Skeletal muscle tissue (tissue), 4 donors: ENCODE data around the gene RBM33. TPM values are rescaled to one million over a fixed set of nuclear protein-coding genes. Genes with fewer than 3 reads are reported as not detected.

Experiments
- H3K27ac ChIP-seq: one replicate; pipeline ENCODE4 v1.7.0; 2013; ENCODE audit warnings: mild to moderate bottlenecking, low read depth, low read length, inconsistent platforms
- H3K27me3 ChIP-seq, 3 donors: one replicate each; pipeline ENCODE4 v1.7.0; 2013; ENCODE audit warnings: low read length in 3 of 3; ENCODE audit not compliant: control insufficient read depth in 3 of 3, insufficient read depth in 3 of 3
- H3K36me3 ChIP-seq, 3 donors: one replicate each; pipeline ENCODE4 v1.7.0; 2013; ENCODE audit warnings: low read length in 3 of 3; ENCODE audit not compliant: control insufficient read depth in 3 of 3, insufficient read depth in 3 of 3
- H3K4me1 ChIP-seq, 3 donors: one replicate each; pipeline ENCODE4 v1.7.0; 2013; ENCODE audit warnings: low read length in 3 of 3, mild to moderate bottlenecking in 3 of 3; ENCODE audit not compliant: control insufficient read depth in 3 of 3, insufficient read depth in 3 of 3
- H3K4me3 ChIP-seq, 3 donors: one replicate each; pipeline ENCODE4 v1.7.0; 2013; ENCODE audit warnings: low read length in 3 of 3
- H3K9ac ChIP-seq, 3 donors: one replicate each; pipeline ENCODE4 v1.7.0; 2013; ENCODE audit warnings: low read length in 3 of 3, mild to moderate bottlenecking in 3 of 3, moderate library complexity in 2 of 3, low read depth in 1 of 3
- H3K9me3 ChIP-seq, 3 donors: one replicate each; pipeline ENCODE4 v1.7.0; 2013; ENCODE audit warnings: low read length in 3 of 3; ENCODE audit not compliant: control insufficient read depth in 3 of 3
- total RNA-seq: library from RNA; depleted of rRNA; stranded (reverse); fragments of >200 nt; gene quantifications from one replicate; pipeline ENCODE4 v1.2.3, GENCODE V29; 2014
- donor health status: Osteomylitis.

The RBM33 gene
- total RNA-seq, 1 donor from 2014 or later: 53.2 TPM

DNA sequence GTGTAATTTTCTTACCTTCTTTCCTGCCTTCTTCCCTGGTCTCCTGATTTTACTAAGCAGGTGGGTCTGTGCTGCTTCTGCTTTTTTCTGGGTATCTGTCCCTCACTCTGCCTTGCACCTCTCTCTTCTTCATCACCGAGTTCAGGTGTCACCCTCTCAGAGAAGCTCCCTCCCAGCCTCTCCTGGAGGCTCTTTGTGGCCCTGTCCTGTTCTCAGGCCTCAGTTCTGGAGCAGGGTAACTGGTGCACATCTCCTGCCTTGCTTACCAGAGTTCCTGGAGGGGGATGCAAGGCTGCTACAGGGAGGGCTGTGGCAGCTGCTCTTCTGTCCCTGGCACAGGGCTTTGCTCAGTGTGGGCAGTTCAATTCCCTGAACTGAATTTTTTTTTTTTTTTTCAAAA lies 66.1 kb downstream of the RBM33 start:
- Histone ChIP-seq H3K27me3 (no peaks in the 10 kb centered on the region), H3K9ac (no peak overlapping the region), H3K9me3 (no peaks in the 10 kb centered on the region), H3K27ac (no peak overlapping the region), H3K4me1 (peaks cover 0 to 14% (median 3%) of the 10 kb centered on the region in 3 donors), H3K36me3 (peaks cover 18 to 53% (median 45%) of the 10 kb centered on the region in 3 donors), H3K4me3 (no peak overlapping the region)

DNA sequence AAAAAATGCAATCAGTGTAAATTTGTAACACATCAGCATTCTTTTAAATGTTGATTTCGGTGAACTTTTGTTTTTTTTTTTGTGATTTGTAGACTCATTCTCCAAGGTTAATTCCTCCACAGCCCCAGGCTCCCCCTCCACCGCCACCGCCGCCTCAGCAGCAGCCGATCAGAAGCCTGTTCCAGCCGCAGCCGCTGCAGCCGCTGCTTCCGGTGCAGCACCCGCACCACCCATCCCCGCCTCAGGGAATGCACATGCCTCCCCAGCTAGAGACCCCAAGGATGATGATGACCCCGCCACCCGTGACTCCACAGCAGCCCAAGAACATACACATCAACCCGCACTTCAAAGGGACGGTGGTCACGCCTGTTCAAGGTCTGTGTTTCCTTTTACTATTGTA lies 66.6 kb downstream of the RBM33 start:
- H3K4me1 ChIP-seq: peaks cover 0 to 12% (median 2%) of the 10 kb centered on the region in 3 donors
- no peaks in the 10 kb centered on the region for H3K9me3 ChIP-seq
- H3K36me3 ChIP-seq: peaks cover 18 to 53% (median 45%) of the 10 kb centered on the region in 3 donors
- H3K27me3 ChIP-seq: no peaks in the 10 kb centered on the region
- H3K9ac ChIP-seq: no peak overlapping the region
- no peak overlapping the region for H3K27ac ChIP-seq
- no peak overlapping the region for H3K4me3 ChIP-seq

DNA sequence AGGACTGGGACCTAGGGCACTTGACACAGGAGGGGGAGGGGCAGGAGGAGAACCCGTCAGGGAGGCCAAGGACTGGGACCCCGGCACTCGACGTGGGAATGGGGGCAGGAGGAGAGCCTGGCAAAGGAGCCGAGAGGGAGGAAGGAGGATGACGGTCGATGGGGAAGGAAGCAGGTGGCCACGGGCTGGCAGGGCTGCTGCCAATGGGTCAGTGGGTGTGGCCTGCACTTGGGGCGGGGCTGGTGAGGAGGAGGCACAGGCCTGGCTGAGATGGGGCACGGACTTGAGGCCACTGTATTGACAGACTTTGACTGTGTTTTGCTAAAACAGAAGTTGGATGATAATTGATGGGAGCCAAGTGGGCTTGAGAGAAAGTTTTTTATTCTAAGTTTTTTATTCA lies 68.9 kb downstream of the RBM33 start:
- Histone ChIP-seq H3K27ac (no peak overlapping the region), H3K27me3 (no peaks in the 10 kb centered on the region), H3K36me3 (peaks cover 15 to 44% (median 41%) of the 10 kb centered on the region in 3 donors), H3K4me3 (no peak overlapping the region), H3K9ac (no peak overlapping the region), H3K9me3 (no peaks in the 10 kb centered on the region), H3K4me1 (peaks cover 0 to 12% (median 2%) of the 10 kb centered on the region in 3 donors)

- peaks cover 0 to 12% (median 2%) of the 10 kb centered on the region in 3 donors for H3K4me1 ChIP-seq
- H3K27me3 ChIP-seq: no peaks in the 10 kb centered on the region
- no peaks in the 10 kb centered on the region for H3K9me3 ChIP-seq
- no peak overlapping the region for H3K27ac ChIP-seq
- no peak overlapping the region for H3K4me3 ChIP-seq
- peaks cover 15 to 36% (median 32%) of the 10 kb centered on the region in 3 donors for H3K36me3 ChIP-seq
- H3K9ac ChIP-seq: no peak overlapping the region
These were observed 70.2 kb downstream of the RBM33 start for GRCh38 chr7:155714702-155715101.

- Histone ChIP-seq H3K4me1 (peaks cover 0 to 12% (median 2%) of the 10 kb centered on the region in 3 donors), H3K9me3 (no peaks in the 10 kb centered on the region), H3K27me3 (no peaks in the 10 kb centered on the region), H3K9ac (no peak overlapping the region), H3K36me3 (peaks cover 14 to 32% (median 30%) of the 10 kb centered on the region in 3 donors), H3K27ac (no peak overlapping the region), H3K4me3 (no peak overlapping the region)
These were observed 70.8 kb downstream of the RBM33 start for GRCh38 chr7:155715111-155715805.

DNA sequence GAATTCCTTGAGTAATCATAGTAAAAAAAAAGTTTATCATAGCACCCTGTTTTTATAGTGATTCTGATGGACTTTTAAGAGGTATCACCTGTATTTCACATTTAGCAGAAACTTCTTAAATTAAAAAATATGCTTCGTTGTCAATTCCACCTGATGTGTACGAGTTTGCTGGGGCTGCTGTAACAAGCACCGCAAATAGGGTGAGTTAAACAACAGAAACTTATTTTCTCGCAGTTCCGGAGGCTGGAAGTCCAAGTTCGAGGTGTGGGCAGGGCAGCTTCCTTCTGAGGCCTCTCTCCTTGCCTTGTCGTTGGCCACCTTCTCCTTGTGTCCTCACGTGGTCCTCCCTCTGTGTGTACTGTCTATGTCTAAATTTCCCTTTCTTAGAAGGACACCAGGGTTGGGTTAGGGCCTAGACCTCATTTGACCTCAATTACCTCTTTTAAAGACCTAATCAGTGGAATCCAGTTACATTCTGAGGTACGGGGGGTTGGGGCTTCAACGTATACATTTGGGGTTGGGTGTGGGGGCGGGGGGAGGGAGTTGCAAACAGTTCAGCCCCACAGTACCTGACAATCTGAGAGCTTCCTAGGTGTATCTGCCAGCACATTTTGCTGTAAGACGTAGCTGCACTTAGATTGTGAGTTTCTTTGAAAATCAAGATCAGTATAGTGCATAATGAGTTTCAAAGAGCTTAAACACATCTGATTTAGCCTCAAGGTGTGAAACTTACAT lies 72.7 kb downstream of the RBM33 start:
- Histone ChIP-seq H3K36me3 (peaks cover under 1 to 19% (median 13%) of the 10 kb centered on the region in 3 donors), H3K4me1 (peaks cover 0 to 12% (median 2%) of the 10 kb centered on the region in 3 donors), H3K9me3 (no peaks in the 10 kb centered on the region), H3K9ac (no peak overlapping the region), H3K27me3 (no peaks in the 10 kb centered on the region), H3K27ac (no peak overlapping the region), H3K4me3 (no peak overlapping the region)

DNA sequence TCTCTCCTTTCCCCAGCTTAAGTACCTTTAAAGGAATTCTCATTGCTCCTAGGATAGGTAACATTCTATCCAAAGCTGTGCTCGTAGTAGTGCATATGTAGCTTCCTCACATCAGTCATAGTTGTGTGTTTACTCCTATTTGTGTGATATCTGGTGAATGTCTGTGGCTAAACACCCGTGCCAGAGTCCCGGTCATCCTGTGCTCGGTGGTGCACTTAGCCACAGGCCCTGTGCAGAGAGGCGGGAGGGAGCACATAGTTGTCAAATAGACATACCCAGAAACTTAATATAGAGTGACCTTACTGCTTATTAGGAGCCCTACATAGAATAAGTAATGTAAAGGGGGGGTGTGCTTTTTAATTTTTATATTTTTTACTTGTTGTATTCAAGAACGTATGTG lies 76.6 kb downstream of the RBM33 start:
- Histone ChIP-seq H3K27me3 (no peaks in the 10 kb centered on the region), H3K36me3 (peaks cover 0 to 7% (median 2%) of the 10 kb centered on the region in 3 donors), H3K9ac (no peak overlapping the region), H3K9me3 (no peaks in the 10 kb centered on the region), H3K4me1 (peaks cover 0 to 6% (median 3%) of the 10 kb centered on the region in 3 donors), H3K27ac (no peak overlapping the region), H3K4me3 (no peak overlapping the region)

GRCh38 chr7:155722118-155722517 lies 77.7 kb downstream of the RBM33 start:
- Histone ChIP-seq H3K9ac (no peak overlapping the region), H3K27me3 (no peaks in the 10 kb centered on the region), H3K4me3 (no peak overlapping the region), H3K27ac (no peak overlapping the region), H3K4me1 (peaks cover 0 to 13% (median 2%) of the 10 kb centered on the region in 3 donors), H3K9me3 (no peaks in the 10 kb centered on the region), H3K36me3 (peaks cover 0 to 7% (median 2%) of the 10 kb centered on the region in 3 donors)

GRCh38 chr7:155722936-155723335 lies 78.5 kb downstream of the RBM33 start:
- Histone ChIP-seq H3K9me3 (no peaks in the 10 kb centered on the region), H3K4me3 (no peak overlapping the region), H3K4me1 (peaks cover 0 to 14% (median 2%) of the 10 kb centered on the region in 3 donors), H3K9ac (no peak overlapping the region), H3K27ac (no peak overlapping the region), H3K27me3 (no peaks in the 10 kb centered on the region), H3K36me3 (peaks cover 0 to 7% (median 2%) of the 10 kb centered on the region in 3 donors)
